ENCODE results near the gene FKBP4. TPM values are rescaled to one million over a fixed set of nuclear protein-coding genes. Genes with fewer than 3 reads are reported as not detected.

The FKBP4 gene
- total and polyA plus RNA-seq, 2 donors (not counting 3 experiments of a cell fraction or from before 2014, with no cell fraction given), result 31.0 to 85.6 TPM

- peaks cover 21% of the 10 kb centered on the region for H3K4me1 ChIP-seq (ENCODE audit: control insufficient read depth, extremely low read depth, insufficient read depth, low read length)
- no peaks in the 10 kb centered on the region for H3K9me1 ChIP-seq (replicated peaks; ENCODE audit: control insufficient read depth, extremely low read depth, insufficient read depth, low read length)
- H3K9ac ChIP-seq (replicated peaks; ENCODE audit: extremely low read depth, insufficient read depth, low read length), result no peak overlapping the region
- intact Hi-C loops (cut with micrococcal nuclease), result loop anchor here (1.0 to 5.0 kb wide), 2 partner anchors 32 to 113 kb away; partner anchors contain the start of genes ITFG2 and TEAD4
- peak overlapping the region; percentile 75 for H3K27ac ChIP-seq (ENCODE audit: insufficient read depth, low read depth, low read length)
- H3K9me3 ChIP-seq (replicated peaks; ENCODE audit: control insufficient read depth, insufficient read depth, low read length), result no peaks in the 10 kb centered on the region
- POLR2A ChIA-PET, result no interaction called here
- DNase-seq (ENCODE audit: low read depth, low spot score) (no peak), FAIRE-seq (no peak)
- TSS peak; percentile 31 for BruUV-seq (replicated peaks)
- dilution Hi-C loops (cut with MboI; ENCODE audit: extremely low pct_ligation_motif_present, low sequenced_read_pairs), result no loop called here
- H3K36me3 ChIP-seq (ENCODE audit: control insufficient read depth in 2 of 2, extremely low read depth in 1 of 2, insufficient read depth in 2 of 2, low read length in 2 of 2), result no peaks in the 10 kb centered on the region
- peak overlapping the region; percentile 68 for H2AFZ ChIP-seq (ENCODE audit: low read depth, low read length)
- no peaks in the 10 kb centered on the region for H3K27me3 ChIP-seq (ENCODE audit: control insufficient read depth in 2 of 2, insufficient read depth in 2 of 2, low read length in 2 of 2)
- H3K4me3 ChIP-seq (replicated peaks in 1 of 3; ENCODE audit: insufficient read depth in 1 of 3, low read depth in 1 of 3, low read length in 3 of 3), result no peak overlapping the region
- H3K79me2 ChIP-seq (ENCODE audit: control insufficient read depth, insufficient read depth, low read length), result no peaks in the 10 kb centered on the region
- TF ChIP-seq, protein P1, sequence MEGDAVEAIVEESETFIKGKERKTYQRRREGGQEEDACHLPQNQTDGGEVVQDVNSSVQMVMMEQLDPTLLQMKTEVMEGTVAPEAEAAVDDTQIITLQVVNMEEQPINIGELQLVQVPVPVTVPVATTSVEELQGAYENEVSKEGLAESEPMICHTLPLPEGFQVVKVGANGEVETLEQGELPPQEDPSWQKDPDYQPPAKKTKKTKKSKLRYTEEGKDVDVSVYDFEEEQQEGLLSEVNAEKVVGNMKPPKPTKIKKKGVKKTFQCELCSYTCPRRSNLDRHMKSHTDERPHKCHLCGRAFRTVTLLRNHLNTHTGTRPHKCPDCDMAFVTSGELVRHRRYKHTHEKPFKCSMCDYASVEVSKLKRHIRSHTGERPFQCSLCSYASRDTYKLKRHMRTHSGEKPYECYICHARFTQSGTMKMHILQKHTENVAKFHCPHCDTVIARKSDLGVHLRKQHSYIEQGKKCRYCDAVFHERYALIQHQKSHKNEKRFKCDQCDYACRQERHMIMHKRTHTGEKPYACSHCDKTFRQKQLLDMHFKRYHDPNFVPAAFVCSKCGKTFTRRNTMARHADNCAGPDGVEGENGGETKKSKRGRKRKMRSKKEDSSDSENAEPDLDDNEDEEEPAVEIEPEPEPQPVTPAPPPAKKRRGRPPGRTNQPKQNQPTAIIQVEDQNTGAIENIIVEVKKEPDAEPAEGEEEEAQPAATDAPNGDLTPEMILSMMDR (IDR thresholded peaks at IDR 0.05; ENCODE audit: extremely low read depth in 1 of 2, insufficient read depth in 1 of 2, low read depth in 1 of 2, low read length in 2 of 2), result no peak
- H4K20me1 ChIP-seq (replicated peaks; ENCODE audit: control insufficient read depth, extremely low read depth, insufficient read depth, low read length), result no peaks in the 10 kb centered on the region
- H3K4me2 ChIP-seq (ENCODE audit: insufficient read depth, low read length), result no peak overlapping the region
- CTCF ChIA-PET, result interaction anchor here (0.7 to 3.0 kb wide), 15 partner anchors 9 to 216 kb away, joined by 3 to 26 read pairs (median 6); partner anchors contain the start of genes ITFG2 and NRIP2
Measured at GRCh38 chr12:2844786-2845185, 50.0 kb downstream of the FKBP4 start.

- peak overlapping the region; percentile 53 for H3K4me2 ChIP-seq (ENCODE audit: insufficient read depth, low read length)
- DNase-seq (ENCODE audit: low read depth, low spot score), result peak; percentile 74
- intact Hi-C loops (cut with micrococcal nuclease), result loop anchor here (1.0 to 5.0 kb wide), 2 partner anchors 33 to 112 kb away; partner anchors contain the start of genes ITFG2 and TEAD4
Measured at GRCh38 chr12:2845280-2845679, 50.5 kb downstream of the FKBP4 start.

More at GRCh38 chr12:2845280-2845679, 50.5 kb downstream of the FKBP4 start:
- H3K4me1 ChIP-seq (ENCODE audit: control insufficient read depth, extremely low read depth, insufficient read depth, low read length), result peaks cover 23% of the 10 kb centered on the region
- dilution Hi-C loops (cut with MboI; ENCODE audit: extremely low pct_ligation_motif_present, low sequenced_read_pairs), result no loop called here
- no peaks in the 10 kb centered on the region for H4K20me1 ChIP-seq (replicated peaks; ENCODE audit: control insufficient read depth, extremely low read depth, insufficient read depth, low read length)
- no peaks in the 10 kb centered on the region for H3K9me1 ChIP-seq (replicated peaks; ENCODE audit: control insufficient read depth, extremely low read depth, insufficient read depth, low read length)
- no peak overlapping the region for H3K4me3 ChIP-seq (replicated peaks in 1 of 3; ENCODE audit: insufficient read depth in 1 of 3, low read depth in 1 of 3, low read length in 3 of 3)
- H3K79me2 ChIP-seq (ENCODE audit: control insufficient read depth, insufficient read depth, low read length), result no peaks in the 10 kb centered on the region
- peak overlapping the region; percentile 68 for H2AFZ ChIP-seq (ENCODE audit: low read depth, low read length)
- TF ChIP-seq FOS (IDR thresholded peaks at IDR 0.05; ENCODE audit: borderline replicate concordance, insufficient read depth, low read length) (no peak), POLR2A (IDR thresholded peaks at IDR 0.05; ENCODE audit: low read depth, low read length) (peak; percentile 65), EZH2 (IDR thresholded peaks at IDR 0.05; ENCODE audit: borderline replicate concordance, low read depth, low read length, severe bottlenecking) (no peak), JUN (IDR thresholded peaks at IDR 0.05; ENCODE audit: borderline replicate concordance, insufficient read depth, insufficient read length, low read depth) (no peak), POLR2AphosphoS5 (IDR thresholded peaks at IDR 0.05; ENCODE audit: insufficient read depth, low read depth, low read length) (peak; percentile 49), GATA2 (IDR thresholded peaks at IDR 0.05; ENCODE audit: insufficient read depth, insufficient read length, low read depth, low read length) (no peak)
- TF ChIP-seq, protein P2, sequence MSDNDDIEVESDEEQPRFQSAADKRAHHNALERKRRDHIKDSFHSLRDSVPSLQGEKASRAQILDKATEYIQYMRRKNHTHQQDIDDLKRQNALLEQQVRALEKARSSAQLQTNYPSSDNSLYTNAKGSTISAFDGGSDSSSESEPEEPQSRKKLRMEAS (IDR thresholded peaks at IDR 0.05; ENCODE audit: insufficient read depth, insufficient read length), result no peak
- peak overlapping the region; percentile 75 for H3K27ac ChIP-seq (ENCODE audit: insufficient read depth, low read depth, low read length)
- no TSS peak for BruUV-seq (replicated peaks)
- H3K9me3 ChIP-seq (replicated peaks; ENCODE audit: control insufficient read depth, insufficient read depth, low read length), result no peaks in the 10 kb centered on the region
- peak; percentile 94 for FAIRE-seq
- ChIA-PET POLR2A (interaction anchor here (1.1 kb wide), 1 partner anchor 32 kb away, joined by 3 read pairs; the partner anchor contains the start of gene ITFG2), CTCF (interaction anchor here (0.7 to 3.0 kb wide), 21 partner anchors 9 to 216 kb away, joined by 3 to 26 read pairs (median 4); partner anchors contain the start of genes ITFG2, NRIP2 and TULP3)
- H3K9ac ChIP-seq (replicated peaks; ENCODE audit: extremely low read depth, insufficient read depth, low read length), result peak overlapping the region; percentile 30
- H3K27me3 ChIP-seq (ENCODE audit: control insufficient read depth in 2 of 2, insufficient read depth in 2 of 2, low read length in 2 of 2), result no peaks in the 10 kb centered on the region
- no peaks in the 10 kb centered on the region for H3K36me3 ChIP-seq (ENCODE audit: control insufficient read depth in 2 of 2, extremely low read depth in 1 of 2, insufficient read depth in 2 of 2, low read length in 2 of 2)
